K562 treated with DMSO at 1 percent for 48 hours (cell line): Measurements from ENCODE around the gene RIC3. TPM values are rescaled to one million over a fixed set of nuclear protein-coding genes. Genes with fewer than 3 reads are reported as not detected.

Experiments
- total RNA-seq: library from RNA; unstranded; fragments of 300-600 nt; gene quantifications from 2 replicates; pipeline ENCODE4 v1.2.3, GENCODE V29; 2022; ENCODE audit warnings: low replicate concordance; ENCODE audit errors: extremely low read depth

Gene RIC3
- not detected in 2 replicates for total RNA-seq

GRCh38 chr11:8168485-8169257 is at the start of gene RIC3:
TSS of gene RIC3 (minus strand) at chr11:8169025. CDS start at chr11:8168989, 36 bp downstream.

DNA sequence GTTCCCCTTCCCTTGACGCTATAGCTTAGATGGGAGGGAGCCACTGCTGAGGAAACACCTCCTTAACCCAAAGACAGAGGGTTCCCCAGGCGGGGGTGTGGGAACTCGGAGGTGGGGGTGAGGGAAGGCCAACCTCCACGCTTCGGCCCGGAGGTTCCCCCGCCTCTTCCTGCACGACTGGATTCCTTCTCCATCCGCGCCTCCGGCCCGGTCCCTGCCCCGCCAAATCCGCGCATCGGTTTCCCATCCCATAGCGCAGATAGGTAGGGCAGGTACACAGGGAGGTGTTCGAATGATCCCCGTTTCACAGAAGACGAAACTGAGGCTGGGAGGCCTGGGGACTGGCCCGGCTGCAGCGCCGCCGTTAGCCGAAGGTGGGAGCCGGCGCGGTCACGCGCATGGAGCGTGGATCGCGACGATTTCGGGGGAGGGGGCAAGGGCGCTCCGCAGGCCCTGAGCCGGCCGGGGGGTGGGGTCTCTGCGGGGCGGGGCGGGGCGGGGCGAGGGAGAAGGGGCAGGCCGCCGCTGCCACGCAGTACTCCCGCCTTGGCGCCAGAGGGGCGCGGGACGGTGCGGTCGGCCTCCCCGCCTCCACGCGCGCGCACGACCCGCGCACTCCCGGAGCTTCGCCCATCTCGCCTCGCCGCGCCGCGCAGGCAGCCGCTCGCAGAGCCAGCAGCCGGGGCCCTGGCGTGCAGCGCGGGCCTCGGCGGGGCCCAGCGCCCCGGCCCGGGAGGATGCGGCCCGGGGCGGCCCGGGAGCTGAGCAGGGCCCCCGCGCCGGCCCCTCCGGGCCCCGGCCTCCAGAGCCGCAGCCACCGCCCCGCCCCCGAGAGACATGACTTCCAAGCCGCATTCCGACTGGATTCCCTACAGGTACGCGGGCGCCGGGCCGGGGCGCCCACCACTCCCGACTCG is 87.9 kb downstream of the RIC3 start, which contains the start of gene TUB:
Gene TUB, plus strand, starts transcription at position 538 of the 917 bp plus-strand sequence. Its CDS starts 300 bp downstream, at position 838.

Other genes with a start within 250 kb of the RIC3 start
- not detected in 2 replicates for gene OR10A6, start 237.8 kb downstream of the RIC3 start, total RNA-seq
- not detected in 2 replicates for gene OR10A3, start 227.3 kb downstream of the RIC3 start, total RNA-seq
- gene NLRP10, start 203.6 kb downstream of the RIC3 start, total RNA-seq = not detected in 2 replicates
- gene EIF3F, start 181.7 kb downstream of the RIC3 start, total RNA-seq = 734 TPM in 1 of 2 replicates, not detected in the other
- not detected in 2 replicates for gene TUB, start 87.8 kb downstream of the RIC3 start, total RNA-seq
- gene LMO1, start 94.9 kb upstream of the RIC3 start, total RNA-seq = not detected in 2 replicates